GM10248 (cell line): ENCODE measurements around the gene MED27.

Source experiments
- CTCF ChIA-PET: fragments of 300-600 bp; sonication (Branson Sonifier 250); formaldehyde crosslinking; extraction: SDS; loops from one replicate; lab custom pipeline; 2021; ENCODE audit warnings: antibody characterized with exemption; lab: Yijun Ruan, JAX
- POLR2A ChIA-PET: fragments of 350-650 bp; sonication (Branson Sonifier 250); formaldehyde crosslinking; extraction: SDS; loops from one replicate; lab custom pipeline; 2020; ENCODE audit warnings: antibody characterized with exemption; lab: Yijun Ruan, JAX
- DNase-seq: peaks from one replicate; pipeline ENCODE4 v3.0.0; 2012; ENCODE audit errors: extremely low spot score
- TF ChIP-seq, protein P1 (sequence below): IDR thresholded peaks from 2 replicates; pipeline ENCODE4 v1.5.1; 2012; ENCODE audit warnings: mild to moderate bottlenecking, low read depth; ENCODE audit errors: extremely low read depth, missing control alignments, control extremely low read depth

MED27 gene

DNA sequence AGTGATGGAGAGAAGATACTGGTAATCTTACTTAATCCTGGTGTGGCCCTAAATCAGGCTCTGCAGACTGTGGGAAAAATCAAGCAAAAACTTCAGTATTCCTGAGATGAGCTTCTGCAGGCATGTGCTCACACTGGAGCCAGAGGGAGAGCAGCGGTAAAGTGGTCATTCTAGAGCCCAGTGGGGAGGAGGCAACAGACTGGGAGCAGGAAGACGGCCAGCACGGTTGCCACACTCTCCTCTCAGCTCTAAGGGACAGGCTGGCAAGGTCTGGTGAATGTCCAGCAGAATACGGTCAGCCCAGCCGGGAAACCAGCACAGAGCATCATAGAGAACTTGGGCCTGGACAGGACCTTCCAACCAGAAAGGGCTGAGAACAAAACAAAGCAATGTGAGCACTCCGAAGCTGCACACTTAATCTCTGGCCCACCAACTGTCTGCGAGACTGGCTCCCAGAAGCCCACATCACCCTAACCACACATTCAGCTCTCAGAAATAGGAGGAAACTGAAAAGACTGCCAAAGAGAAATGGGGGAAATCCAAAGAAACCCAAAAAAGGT lies 30.3 kb downstream of the MED27 start:
- POLR2A ChIA-PET, result no interaction called here
- TF ChIP-seq, protein P1, sequence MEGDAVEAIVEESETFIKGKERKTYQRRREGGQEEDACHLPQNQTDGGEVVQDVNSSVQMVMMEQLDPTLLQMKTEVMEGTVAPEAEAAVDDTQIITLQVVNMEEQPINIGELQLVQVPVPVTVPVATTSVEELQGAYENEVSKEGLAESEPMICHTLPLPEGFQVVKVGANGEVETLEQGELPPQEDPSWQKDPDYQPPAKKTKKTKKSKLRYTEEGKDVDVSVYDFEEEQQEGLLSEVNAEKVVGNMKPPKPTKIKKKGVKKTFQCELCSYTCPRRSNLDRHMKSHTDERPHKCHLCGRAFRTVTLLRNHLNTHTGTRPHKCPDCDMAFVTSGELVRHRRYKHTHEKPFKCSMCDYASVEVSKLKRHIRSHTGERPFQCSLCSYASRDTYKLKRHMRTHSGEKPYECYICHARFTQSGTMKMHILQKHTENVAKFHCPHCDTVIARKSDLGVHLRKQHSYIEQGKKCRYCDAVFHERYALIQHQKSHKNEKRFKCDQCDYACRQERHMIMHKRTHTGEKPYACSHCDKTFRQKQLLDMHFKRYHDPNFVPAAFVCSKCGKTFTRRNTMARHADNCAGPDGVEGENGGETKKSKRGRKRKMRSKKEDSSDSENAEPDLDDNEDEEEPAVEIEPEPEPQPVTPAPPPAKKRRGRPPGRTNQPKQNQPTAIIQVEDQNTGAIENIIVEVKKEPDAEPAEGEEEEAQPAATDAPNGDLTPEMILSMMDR, result no peak
- CTCF ChIA-PET, result no interaction called here
- no peak for DNase-seq

DNA sequence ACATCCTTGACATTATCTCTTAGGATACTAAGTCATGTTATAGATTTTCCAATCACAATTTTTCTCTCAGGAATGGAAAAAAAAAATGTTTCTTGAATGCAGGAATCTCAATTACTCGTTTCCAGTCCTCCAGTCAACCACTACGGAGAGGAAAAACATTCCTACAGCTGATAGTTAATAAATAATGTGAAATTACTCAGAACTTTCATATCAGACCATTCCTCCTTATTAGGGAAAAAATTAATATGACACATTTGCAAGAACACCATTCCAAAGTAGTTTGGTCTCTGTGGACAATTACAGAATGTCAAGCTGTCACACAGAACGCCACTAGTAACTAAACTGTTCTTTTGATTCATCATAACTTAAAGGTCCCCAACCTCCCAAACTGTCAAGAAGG lies 31.5 kb downstream of the MED27 start:
- ChIA-PET CTCF (no interaction called here), POLR2A (no interaction called here)
- no peak for DNase-seq
- TF ChIP-seq, protein P1, result no peak

GRCh38 chr9:132046456-132046855 lies 33.2 kb downstream of the MED27 start:
- POLR2A ChIA-PET, result interaction anchor here (0.6 kb wide), 1 partner anchor 419 kb away, joined by 5 read pairs; no protein-coding TSS in a partner anchor
- CTCF ChIA-PET, result interaction anchor here (1.4 kb wide), 1 partner anchor 13 kb away, joined by 3 read pairs; no protein-coding TSS in a partner anchor
- no peak for DNase-seq
- TF ChIP-seq, protein P1, result no peak

- ChIA-PET POLR2A (no interaction called here), CTCF (no interaction called here)
- DNase-seq, result no peak
- TF ChIP-seq, protein P1, result no peak
These were observed 35.3 kb downstream of the MED27 start for GRCh38 chr9:132044176-132044875.

DNA sequence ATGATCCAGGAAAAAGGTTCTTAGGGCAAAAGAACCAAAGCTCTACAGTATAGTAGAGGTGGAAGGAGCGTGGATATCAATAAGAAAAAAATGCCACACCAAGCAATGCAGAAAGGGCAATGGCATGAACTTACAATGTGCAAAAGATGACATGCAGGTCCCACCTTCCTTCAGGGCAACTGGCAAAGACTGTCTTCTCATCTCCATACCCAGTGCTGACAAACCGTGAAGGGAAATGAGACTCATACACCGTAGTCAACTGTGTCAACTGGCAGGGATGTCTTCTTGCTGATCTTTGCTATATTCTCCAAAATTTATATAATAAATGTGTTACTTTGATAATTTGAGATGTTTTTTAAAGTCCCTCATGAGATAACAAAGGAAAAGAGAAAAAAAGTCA lies 36.0 kb downstream of the MED27 start:
- CTCF ChIA-PET, result no interaction called here
- TF ChIP-seq, protein P1, result no peak

GRCh38 chr9:132042324-132042723 lies 37.3 kb downstream of the MED27 start:
- ChIA-PET CTCF (no interaction called here), POLR2A (no interaction called here)
- TF ChIP-seq, protein P1, result no peak
- DNase-seq, result no peak

More for the DNA sequence above, 36.0 kb downstream of the MED27 start:
- no peak for DNase-seq
- POLR2A ChIA-PET, result no interaction called here
